C4-2B (cell line): ENCODE data around the gene OR2A14.

ENCODE experiments used
- CTCF ChIP-seq: fragments of 450-650 bp; conservative IDR thresholded peaks from 2 replicates; pipeline ENCODE4 v1.5.1; 2017; ENCODE audit warnings: mild to moderate bottlenecking
- ZFX ChIP-seq: fragments of 450-650 bp; IDR thresholded peaks from 2 replicates; pipeline ENCODE4 v1.6.1; 2017

DNA sequence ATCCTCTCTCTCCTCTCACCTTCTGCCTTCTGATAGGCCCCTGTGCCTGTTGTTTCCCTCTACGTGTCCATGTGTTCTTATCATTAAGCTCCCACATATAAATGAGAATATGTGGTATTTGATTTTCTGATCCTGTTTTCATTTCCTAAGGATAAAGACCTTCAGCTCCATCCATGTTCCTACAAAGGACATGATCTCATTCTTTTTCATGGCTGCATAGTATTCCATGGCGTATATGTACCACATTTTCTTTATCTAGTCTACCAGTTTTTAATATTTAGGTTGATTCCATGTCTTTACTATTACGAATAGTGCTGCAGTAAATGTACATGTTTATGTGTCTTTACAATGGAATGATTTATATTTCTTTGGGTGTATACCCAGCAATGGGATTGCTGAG is 32.3 kb upstream of the OR2A14 start:
- TF ChIP-seq CTCF (no peak), ZFX (no peak)
